ENCODE data around the gene NKRF.
A peak's percentile ranks its signal among the peaks of the same experiment; 100 is the strongest.
"Not testable (repeated sequence)": the region's sequence is repeated elsewhere in the genome, so short reads cannot be mapped to it uniquely, and the experiment has no call there.

The NKRF gene

DNA sequence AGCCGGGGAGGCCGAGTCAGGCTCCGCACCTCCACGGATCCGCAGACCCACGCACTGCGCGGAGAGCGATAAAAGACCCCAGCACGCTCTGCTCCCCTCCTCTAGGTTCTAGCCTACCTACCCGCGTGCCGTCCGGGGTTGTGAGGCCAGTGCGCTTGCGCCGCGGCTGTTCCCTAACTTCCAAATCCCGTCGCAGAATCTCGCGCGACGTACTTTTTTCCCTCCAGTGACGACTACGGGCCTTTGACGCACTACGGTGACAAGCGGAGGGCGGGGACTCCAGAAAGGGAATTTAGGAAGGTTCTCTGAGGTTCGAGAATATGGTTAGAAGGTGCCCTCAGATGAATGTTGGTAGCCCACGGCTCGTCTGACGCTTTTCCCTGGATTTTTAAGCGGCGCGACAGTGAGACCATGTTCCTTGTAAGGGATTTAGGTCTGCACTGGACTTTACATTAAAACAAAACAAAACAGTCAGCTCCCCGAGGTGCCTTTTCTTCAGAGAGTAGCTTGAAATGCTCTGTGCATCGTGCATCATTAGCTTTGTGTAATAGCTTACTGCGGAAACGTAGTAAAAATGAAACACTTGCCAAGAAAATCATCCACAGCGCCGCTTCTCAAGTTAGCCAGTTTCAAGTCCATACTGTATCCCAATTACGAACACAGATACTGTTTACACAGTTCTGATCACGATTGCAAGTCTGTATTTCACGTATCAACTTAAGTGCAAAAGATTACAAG is at the start of gene NKRF:
TSS of gene NKRF (minus strand) at position 145 of the 738 bp plus-strand sequence.
- H3K4me3 ChIP-seq (ENCODE audit: low read depth, low read length) = peak within 1 kb of the TSS; percentile 54
- peak within 1 kb of the TSS; percentile 61 for H3K9ac ChIP-seq (ENCODE audit: low read depth, low read length)
- no peaks in the 10 kb centered on the region for H3K9me3 ChIP-seq (ENCODE audit: control insufficient read depth, insufficient read depth, low read length)
- H3K27me3 ChIP-seq (ENCODE audit: control insufficient read depth, insufficient read depth, low read length) = peaks cover 34% of the 10 kb centered on the region
- H3K4me1 ChIP-seq (ENCODE audit: control insufficient read depth, insufficient read depth, low read length) = no peaks in the 10 kb centered on the region
- no peaks in the 10 kb centered on the region for H3K36me3 ChIP-seq (ENCODE audit: control insufficient read depth, insufficient read depth, low read length)

DNA sequence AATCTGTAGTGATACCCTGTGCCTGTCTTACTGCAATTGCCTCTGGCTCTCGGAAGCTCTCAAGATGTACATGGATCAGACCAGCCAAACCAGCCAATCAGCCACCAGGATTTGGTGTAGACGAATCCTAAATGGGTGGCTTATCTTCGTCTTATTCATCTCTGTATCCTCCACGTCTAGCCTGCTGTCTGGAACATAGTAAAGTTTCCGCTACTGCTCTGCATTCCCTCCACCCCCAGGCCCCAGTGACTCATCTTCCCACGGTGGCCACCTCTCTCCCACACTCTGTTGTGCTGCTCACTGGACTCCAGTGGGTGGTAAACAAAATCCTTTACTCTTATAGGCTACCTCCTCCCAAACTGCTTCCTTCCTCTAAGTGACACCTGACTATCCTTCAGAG is 48.9 kb upstream of the NKRF start:
- peaks cover 2% of the 10 kb centered on the region for H3K36me3 ChIP-seq (ENCODE audit: control insufficient read depth, insufficient read depth, low read length)
- no peak overlapping the region for H3K9ac ChIP-seq (ENCODE audit: low read depth, low read length)
- no peak overlapping the region for H3K4me3 ChIP-seq (ENCODE audit: low read depth, low read length)
- no peaks in the 10 kb centered on the region for H3K4me1 ChIP-seq (ENCODE audit: control insufficient read depth, insufficient read depth, low read length)
- no peaks in the 10 kb centered on the region for H3K9me3 ChIP-seq (ENCODE audit: control insufficient read depth, insufficient read depth, low read length)
- no peaks in the 10 kb centered on the region for H3K27me3 ChIP-seq (ENCODE audit: control insufficient read depth, insufficient read depth, low read length)

DNA sequence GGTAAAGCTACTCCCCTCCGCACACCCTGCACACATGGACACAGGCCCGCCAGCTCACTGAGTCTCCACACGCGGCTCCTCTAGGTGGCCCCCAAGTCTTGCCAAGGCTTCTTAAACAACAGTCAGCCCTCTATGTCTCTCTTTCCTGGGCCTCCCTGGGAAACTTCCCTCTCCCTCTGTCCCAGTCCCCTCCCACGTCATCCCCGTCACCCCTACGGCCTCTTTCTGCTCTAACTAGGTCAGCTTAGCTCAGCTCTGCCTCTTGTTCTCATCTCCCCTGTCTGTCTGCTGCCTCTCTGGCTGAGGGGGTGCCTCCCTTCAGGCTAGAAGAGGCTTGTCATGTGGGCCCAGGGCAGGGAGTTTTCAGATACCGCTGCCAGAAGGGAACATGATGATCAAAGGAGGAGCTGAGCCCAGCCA is 47.9 kb upstream of the NKRF start:
- H3K4me1 ChIP-seq (ENCODE audit: control insufficient read depth, insufficient read depth, low read length) = no peaks in the 10 kb centered on the region
- H3K9ac ChIP-seq (ENCODE audit: low read depth, low read length) = no peak overlapping the region
- H3K4me3 ChIP-seq (ENCODE audit: low read depth, low read length) = no peak overlapping the region
- H3K9me3 ChIP-seq (ENCODE audit: control insufficient read depth, insufficient read depth, low read length) = no peaks in the 10 kb centered on the region
- no peaks in the 10 kb centered on the region for H3K27me3 ChIP-seq (ENCODE audit: control insufficient read depth, insufficient read depth, low read length)
- H3K36me3 ChIP-seq (ENCODE audit: control insufficient read depth, insufficient read depth, low read length) = peaks cover 3% of the 10 kb centered on the region

DNA sequence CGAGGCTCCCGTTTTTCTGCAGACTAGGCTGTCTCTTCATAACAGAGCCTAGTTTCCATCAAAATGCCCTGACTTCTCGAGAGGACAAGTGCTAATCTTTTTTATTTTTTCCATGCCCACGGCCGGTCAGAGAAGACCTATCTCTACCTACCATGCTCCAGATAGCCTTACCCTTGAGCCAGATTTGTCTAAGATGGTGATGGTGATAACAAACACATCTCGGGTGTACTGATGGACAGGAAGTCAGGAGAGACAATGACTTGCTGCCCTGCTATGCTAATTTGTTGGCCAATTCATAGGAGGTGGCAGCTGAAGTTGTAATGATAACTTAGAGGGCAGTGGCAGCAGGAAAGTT is 42.2 kb upstream of the NKRF start:
- Histone ChIP-seq H3K27me3 (ENCODE audit: control insufficient read depth, insufficient read depth, low read length) (no peaks in the 10 kb centered on the region), H3K4me1 (ENCODE audit: control insufficient read depth, insufficient read depth, low read length) (no peaks in the 10 kb centered on the region), H3K9me3 (ENCODE audit: control insufficient read depth, insufficient read depth, low read length) (peaks cover 5% of the 10 kb centered on the region), H3K36me3 (ENCODE audit: control insufficient read depth, insufficient read depth, low read length) (peaks cover 7% of the 10 kb centered on the region), H3K4me3 (ENCODE audit: low read depth, low read length) (no peak overlapping the region), H3K9ac (ENCODE audit: low read depth, low read length) (no peak overlapping the region)

GRCh38 chrX:119647552-119648420 is 41.6 kb upstream of the NKRF start:
- Histone ChIP-seq H3K4me3 (ENCODE audit: low read depth, low read length) (no peak overlapping the region), H3K9me3 (ENCODE audit: control insufficient read depth, insufficient read depth, low read length) (peaks cover 5% of the 10 kb centered on the region), H3K9ac (ENCODE audit: low read depth, low read length) (no peak overlapping the region), H3K4me1 (ENCODE audit: control insufficient read depth, insufficient read depth, low read length) (no peaks in the 10 kb centered on the region), H3K36me3 (ENCODE audit: control insufficient read depth, insufficient read depth, low read length) (peaks cover 7% of the 10 kb centered on the region), H3K27me3 (ENCODE audit: control insufficient read depth, insufficient read depth, low read length) (no peaks in the 10 kb centered on the region)

GRCh38 chrX:119647089-119647488 is 40.9 kb upstream of the NKRF start:
- no peak overlapping the region for H3K9ac ChIP-seq (ENCODE audit: low read depth, low read length)
- peaks cover 7% of the 10 kb centered on the region for H3K36me3 ChIP-seq (ENCODE audit: control insufficient read depth, insufficient read depth, low read length)
- no peak overlapping the region for H3K4me3 ChIP-seq (ENCODE audit: low read depth, low read length)
- no peaks in the 10 kb centered on the region for H3K4me1 ChIP-seq (ENCODE audit: control insufficient read depth, insufficient read depth, low read length)
- H3K9me3 ChIP-seq (ENCODE audit: control insufficient read depth, insufficient read depth, low read length) = peaks cover 5% of the 10 kb centered on the region
- no peaks in the 10 kb centered on the region for H3K27me3 ChIP-seq (ENCODE audit: control insufficient read depth, insufficient read depth, low read length)

DNA sequence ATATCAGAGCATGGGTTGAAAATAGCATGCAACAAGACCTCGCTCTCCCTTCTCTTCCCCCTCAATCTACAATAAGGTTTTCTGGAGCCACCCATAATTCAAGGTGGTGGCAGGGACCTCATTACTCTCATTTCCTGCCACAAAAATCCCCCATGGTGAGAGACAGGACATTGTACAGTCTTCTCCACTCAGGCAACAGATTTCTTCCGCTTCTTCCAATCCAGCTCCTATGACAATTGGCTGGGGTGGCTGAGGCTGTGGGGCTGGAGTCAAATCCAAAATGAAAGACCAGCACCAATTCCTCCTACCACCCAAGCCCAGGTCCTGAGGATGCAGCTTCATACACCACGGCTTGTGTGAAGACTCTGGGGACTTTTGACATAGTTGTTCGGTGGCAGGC is 40.3 kb upstream of the NKRF start:
- Histone ChIP-seq H3K9ac (ENCODE audit: low read depth, low read length) (no peak overlapping the region), H3K4me1 (ENCODE audit: control insufficient read depth, insufficient read depth, low read length) (no peaks in the 10 kb centered on the region), H3K4me3 (ENCODE audit: low read depth, low read length) (no peak overlapping the region), H3K9me3 (ENCODE audit: control insufficient read depth, insufficient read depth, low read length) (peaks cover 5% of the 10 kb centered on the region), H3K27me3 (ENCODE audit: control insufficient read depth, insufficient read depth, low read length) (no peaks in the 10 kb centered on the region), H3K36me3 (ENCODE audit: control insufficient read depth, insufficient read depth, low read length) (peaks cover 7% of the 10 kb centered on the region)

DNA sequence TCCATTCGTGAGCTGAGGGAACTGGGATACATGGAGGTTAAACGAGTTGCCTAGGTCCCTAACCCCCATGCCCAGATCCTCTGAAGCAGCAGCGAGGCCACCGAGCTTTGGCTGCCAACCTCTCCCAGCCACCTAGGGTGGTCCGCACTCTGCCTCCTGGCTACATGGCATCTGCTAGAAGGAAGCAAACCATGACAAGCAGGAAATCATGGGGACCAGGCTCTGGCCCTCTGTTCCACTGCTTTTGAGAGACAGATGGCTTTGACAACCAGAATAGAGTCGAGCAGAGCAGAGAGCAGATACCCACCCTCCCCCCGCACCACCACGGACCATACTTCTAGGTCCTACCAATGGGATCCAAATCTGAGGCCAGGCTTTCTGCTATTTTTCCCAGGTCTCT is 37.5 kb upstream of the NKRF start:
- H3K4me1 ChIP-seq (ENCODE audit: control insufficient read depth, insufficient read depth, low read length) = no peaks in the 10 kb centered on the region
- peaks cover 6% of the 10 kb centered on the region for H3K36me3 ChIP-seq (ENCODE audit: control insufficient read depth, insufficient read depth, low read length)

GRCh38 chrX:119640731-119641170 is 34.5 kb upstream of the NKRF start:
- H3K36me3 ChIP-seq (ENCODE audit: control insufficient read depth, insufficient read depth, low read length) = peaks cover 6% of the 10 kb centered on the region
- no peaks in the 10 kb centered on the region for H3K27me3 ChIP-seq (ENCODE audit: control insufficient read depth, insufficient read depth, low read length)
- peaks cover 1% of the 10 kb centered on the region for H3K9me3 ChIP-seq (ENCODE audit: control insufficient read depth, insufficient read depth, low read length)
- no peak overlapping the region for H3K4me3 ChIP-seq (ENCODE audit: low read depth, low read length)
- no peaks in the 10 kb centered on the region for H3K4me1 ChIP-seq (ENCODE audit: control insufficient read depth, insufficient read depth, low read length)
- H3K9ac ChIP-seq (ENCODE audit: low read depth, low read length) = no peak overlapping the region

More for the DNA sequence above, 37.5 kb upstream of the NKRF start:
- Histone ChIP-seq H3K27me3 (ENCODE audit: control insufficient read depth, insufficient read depth, low read length) (no peaks in the 10 kb centered on the region), H3K4me3 (ENCODE audit: low read depth, low read length) (no peak overlapping the region), H3K9me3 (ENCODE audit: control insufficient read depth, insufficient read depth, low read length) (peaks cover 5% of the 10 kb centered on the region), H3K9ac (ENCODE audit: low read depth, low read length) (no peak overlapping the region)

DNA sequence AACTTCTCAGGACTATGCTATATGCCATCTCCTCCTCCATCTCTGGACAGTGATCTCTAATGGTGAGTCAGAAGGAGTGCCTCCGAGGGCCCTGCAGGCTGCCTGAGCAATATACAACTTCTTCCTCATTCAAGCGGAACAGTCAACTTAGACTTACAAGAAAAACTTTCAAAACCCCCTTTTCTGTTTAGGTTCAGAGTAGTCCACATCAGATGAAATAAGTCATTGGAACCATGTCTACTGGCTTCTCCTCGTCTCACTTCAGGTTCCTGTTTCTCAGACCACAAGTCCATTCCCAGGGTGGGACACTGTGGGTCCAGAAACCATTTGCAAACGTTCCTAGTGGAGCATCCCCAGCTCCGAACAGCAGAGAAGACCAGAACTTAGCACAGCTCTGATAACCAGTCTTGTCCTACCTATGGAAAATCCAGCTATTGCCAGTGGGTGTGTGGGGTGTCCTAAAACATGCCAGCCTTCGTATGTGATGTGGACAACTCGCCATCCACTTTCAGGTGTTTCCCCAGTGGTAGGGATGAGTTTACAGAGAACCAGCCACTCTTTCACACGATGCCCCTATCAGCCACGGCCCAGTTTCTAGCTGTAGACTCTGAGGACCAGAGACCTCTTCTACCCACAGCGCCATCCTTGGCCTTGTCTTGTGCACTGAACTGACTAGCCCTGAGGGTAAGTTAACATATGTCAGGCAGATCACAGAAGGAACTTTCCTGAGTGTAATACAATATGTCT is 32.7 kb upstream of the NKRF start:
- H3K27me3 ChIP-seq (ENCODE audit: control insufficient read depth, insufficient read depth, low read length) = no peaks in the 10 kb centered on the region
- H3K36me3 ChIP-seq (ENCODE audit: control insufficient read depth, insufficient read depth, low read length) = peaks cover 6% of the 10 kb centered on the region
- H3K9me3 ChIP-seq (ENCODE audit: control insufficient read depth, insufficient read depth, low read length) = no peaks in the 10 kb centered on the region
- H3K4me1 ChIP-seq (ENCODE audit: control insufficient read depth, insufficient read depth, low read length) = peaks cover 2% of the 10 kb centered on the region
- H3K9ac ChIP-seq (ENCODE audit: low read depth, low read length) = no peak overlapping the region
- H3K4me3 ChIP-seq (ENCODE audit: low read depth, low read length) = no peak overlapping the region

- H3K4me3 ChIP-seq (ENCODE audit: low read depth, low read length); H3K36me3 ChIP-seq (ENCODE audit: control insufficient read depth, insufficient read depth, low read length); H3K9me3 ChIP-seq (ENCODE audit: control insufficient read depth, insufficient read depth, low read length); H3K27me3 ChIP-seq (ENCODE audit: control insufficient read depth, insufficient read depth, low read length); H3K4me1 ChIP-seq (ENCODE audit: control insufficient read depth, insufficient read depth, low read length); H3K9ac ChIP-seq (ENCODE audit: low read depth, low read length): not testable (repeated sequence)
Observed at GRCh38 chrX:119637421-119637820, 31.2 kb upstream of the NKRF start.

Measured in iPS-15b (cell line).